Limb (tissue), 2 donors: ENCODE data around the gene CACNG5.

Experiments
- DNase-seq, 2 donors: peaks; one replicate each; pipeline ENCODE4 v3.0.0-alpha.2; 2016; ENCODE audit errors: extremely low spot score in 2 of 2

Gene CACNG5

GRCh38 chr17:66834919-66835454 lies at the start of gene CACNG5:
CACNG5 (plus strand) TSS chr17:66835117; CDS start chr17:66877333, 42,216 bp downstream.
- peak in 1 of 2 donors; percentile 56 for DNase-seq

GRCh38 chr17:66786107-66786506 lies 48.8 kb upstream of the CACNG5 start:
- no peak for DNase-seq

GRCh38 chr17:66787914-66788313 lies 47.0 kb upstream of the CACNG5 start:
- no peak for DNase-seq

GRCh38 chr17:66789093-66789492 lies 45.8 kb upstream of the CACNG5 start:
- no peak for DNase-seq

GRCh38 chr17:66789961-66790437 lies 44.9 kb upstream of the CACNG5 start:
- no peak for DNase-seq

- DNase-seq = no peak
These were observed 44.3 kb upstream of the CACNG5 start for GRCh38 chr17:66790501-66791061.

GRCh38 chr17:66791347-66791746 lies 43.6 kb upstream of the CACNG5 start:
- no peak for DNase-seq

- no peak for DNase-seq
These were observed 41.1 kb upstream of the CACNG5 start for GRCh38 chr17:66793814-66794213.

GRCh38 chr17:66795486-66795885 lies 39.4 kb upstream of the CACNG5 start:
- DNase-seq = no peak

- no peak for DNase-seq
These were observed 34.9 kb upstream of the CACNG5 start for GRCh38 chr17:66799849-66800537.

- no peak for DNase-seq
These were observed 31.4 kb upstream of the CACNG5 start for GRCh38 chr17:66803474-66803951.

- DNase-seq = no peak
These were observed 29.4 kb upstream of the CACNG5 start for GRCh38 chr17:66805567-66805966.

- DNase-seq = no peak
These were observed 27.7 kb upstream of the CACNG5 start for GRCh38 chr17:66807182-66807581.

GRCh38 chr17:66809408-66809807 lies 25.5 kb upstream of the CACNG5 start:
- DNase-seq = no peak

- no peak for DNase-seq
These were observed 23.8 kb upstream of the CACNG5 start for GRCh38 chr17:66810951-66811682.

GRCh38 chr17:66811683-66812054 lies 23.2 kb upstream of the CACNG5 start:
- no peak for DNase-seq

GRCh38 chr17:66812571-66812970 lies 22.3 kb upstream of the CACNG5 start:
- DNase-seq = no peak

- DNase-seq = no peak
These were observed 21.6 kb upstream of the CACNG5 start for GRCh38 chr17:66813296-66813695.

GRCh38 chr17:66814026-66814425 lies 20.9 kb upstream of the CACNG5 start:
- DNase-seq = no peak

GRCh38 chr17:66814570-66814969 lies 20.3 kb upstream of the CACNG5 start:
- no peak for DNase-seq

- no peak for DNase-seq
These were observed 17.2 kb upstream of the CACNG5 start for GRCh38 chr17:66817750-66818149.

GRCh38 chr17:66819466-66819865 lies 15.5 kb upstream of the CACNG5 start:
- DNase-seq = no peak
